Measurements from ENCODE around the gene OR1E2. TPM values are rescaled to one million over a fixed set of nuclear protein-coding genes. Genes with fewer than 3 reads are reported as not detected.
"Not testable (repeated sequence)": the region's sequence is repeated elsewhere in the genome, so short reads cannot be mapped to it uniquely, and the experiment has no call there.

Gene OR1E2
- total RNA-seq, 1 experiment from 2014 or later, result not detected

DNA sequence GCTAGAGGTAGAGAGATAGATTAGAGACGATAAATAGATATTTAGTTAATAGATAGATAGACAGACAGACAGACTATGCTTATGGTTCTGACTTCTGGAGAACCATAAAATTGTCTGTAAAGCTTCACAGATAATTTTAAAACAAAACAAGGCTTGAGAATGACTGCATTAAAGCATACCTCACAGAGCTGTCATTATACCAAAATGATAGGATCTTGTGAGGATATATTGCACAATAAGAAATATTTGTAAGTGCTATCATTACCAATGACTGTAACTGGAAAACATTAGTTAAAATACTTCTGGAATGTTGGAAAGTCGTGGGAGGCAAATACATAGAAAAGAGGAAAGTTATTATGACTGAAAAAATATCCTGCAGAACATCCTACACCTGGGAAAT is 31.9 kb downstream of the OR1E2 start:
- no peak for DNase-seq (ENCODE audit: low spot score)
- in situ Hi-C loops (cut with HindIII; ENCODE audit: low sequenced_read_pairs), result no loop called here

DNA sequence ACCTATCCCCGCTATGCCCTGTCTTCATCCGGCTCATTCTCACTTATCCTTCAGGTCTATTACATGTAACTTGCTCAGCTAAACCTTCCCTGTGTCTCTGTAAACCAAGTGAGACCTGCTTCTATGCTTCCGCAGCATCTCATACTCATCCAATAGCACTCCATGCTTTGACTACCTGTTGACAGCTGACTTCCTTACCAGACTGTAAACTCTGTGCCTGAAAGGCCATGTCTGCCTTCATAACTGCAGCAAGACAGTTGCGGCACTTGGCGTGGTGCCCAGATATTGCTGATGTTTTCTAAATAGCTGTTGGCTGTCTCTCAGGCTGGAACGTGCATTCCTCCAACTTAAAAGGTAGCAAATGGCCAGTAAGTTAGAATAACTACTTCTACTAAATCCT is 33.6 kb downstream of the OR1E2 start:
- in situ Hi-C loops (cut with HindIII; ENCODE audit: low sequenced_read_pairs), result no loop called here
- DNase-seq (ENCODE audit: low spot score), result no peak

DNA sequence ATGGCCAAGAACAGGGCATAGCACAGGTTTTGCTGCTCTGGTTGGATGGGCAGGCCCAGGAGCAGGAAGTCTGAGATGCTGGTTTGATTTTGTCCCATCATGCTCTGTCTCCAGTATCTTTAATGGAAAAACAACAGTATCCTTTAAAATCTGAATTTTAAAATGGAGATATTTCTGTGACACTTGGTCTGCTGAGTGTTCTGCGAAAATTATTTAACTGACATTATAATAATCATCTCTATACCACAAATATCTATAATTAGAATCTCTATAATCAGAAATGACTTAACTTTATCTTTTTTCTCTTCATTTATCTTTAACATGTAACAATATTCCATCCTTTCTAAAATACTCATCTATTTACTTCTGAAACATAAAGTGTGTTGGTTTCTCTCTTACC is 35.3 kb downstream of the OR1E2 start, which contains the start of gene OR1E1:
OR1E1 (minus strand) TSS at position 101 of the 400 bp plus-strand sequence; CDS start at position 101, 0 bp downstream.
- DNase-seq (ENCODE audit: low spot score), result no peak
- in situ Hi-C loops (cut with HindIII; ENCODE audit: low sequenced_read_pairs), result no loop called here

DNA sequence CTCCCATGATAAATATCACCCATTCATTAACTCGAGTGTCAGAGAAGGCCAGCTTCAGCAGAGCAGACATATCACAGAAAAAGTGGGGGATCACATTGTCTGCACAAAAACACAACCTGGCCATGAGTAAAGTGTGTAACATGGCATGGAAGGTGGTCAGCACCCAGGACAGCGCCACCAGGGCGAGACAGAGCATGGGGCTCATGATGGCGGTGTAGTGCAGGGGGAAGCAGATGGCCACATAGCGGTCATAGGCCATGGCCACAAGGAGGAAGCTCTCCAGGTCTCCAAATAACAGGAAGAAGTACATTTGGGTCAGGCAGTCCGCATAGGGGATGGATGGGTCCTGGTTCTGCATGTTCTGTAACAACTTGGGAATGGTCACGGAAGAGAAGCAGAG is 35.8 kb downstream of the OR1E2 start:
- DNase-seq (ENCODE audit: low spot score); in situ Hi-C loops (cut with HindIII; ENCODE audit: low sequenced_read_pairs): not testable (repeated sequence)

DNA sequence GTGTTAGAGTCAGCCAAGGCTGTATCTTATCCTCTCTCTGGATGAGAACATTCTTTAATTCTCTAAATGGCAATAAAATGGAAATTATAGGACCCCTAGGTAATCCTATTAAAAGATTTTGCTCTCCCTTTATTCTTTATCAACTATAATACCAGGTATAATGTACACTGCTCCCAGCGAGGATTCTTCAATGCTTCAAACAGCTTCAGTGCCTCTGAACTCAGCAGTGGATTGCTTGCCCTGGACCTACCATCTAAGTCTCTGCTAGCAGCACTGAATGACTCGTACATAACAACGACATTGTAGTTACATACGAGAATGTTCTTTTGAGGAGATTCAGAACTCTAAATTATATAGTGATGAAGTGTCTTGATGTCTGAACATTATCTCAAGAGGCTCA is 43.9 kb downstream of the OR1E2 start:
- in situ Hi-C loops (cut with HindIII; ENCODE audit: low sequenced_read_pairs), result no loop called here
- no peak for DNase-seq (ENCODE audit: low spot score)

DNA sequence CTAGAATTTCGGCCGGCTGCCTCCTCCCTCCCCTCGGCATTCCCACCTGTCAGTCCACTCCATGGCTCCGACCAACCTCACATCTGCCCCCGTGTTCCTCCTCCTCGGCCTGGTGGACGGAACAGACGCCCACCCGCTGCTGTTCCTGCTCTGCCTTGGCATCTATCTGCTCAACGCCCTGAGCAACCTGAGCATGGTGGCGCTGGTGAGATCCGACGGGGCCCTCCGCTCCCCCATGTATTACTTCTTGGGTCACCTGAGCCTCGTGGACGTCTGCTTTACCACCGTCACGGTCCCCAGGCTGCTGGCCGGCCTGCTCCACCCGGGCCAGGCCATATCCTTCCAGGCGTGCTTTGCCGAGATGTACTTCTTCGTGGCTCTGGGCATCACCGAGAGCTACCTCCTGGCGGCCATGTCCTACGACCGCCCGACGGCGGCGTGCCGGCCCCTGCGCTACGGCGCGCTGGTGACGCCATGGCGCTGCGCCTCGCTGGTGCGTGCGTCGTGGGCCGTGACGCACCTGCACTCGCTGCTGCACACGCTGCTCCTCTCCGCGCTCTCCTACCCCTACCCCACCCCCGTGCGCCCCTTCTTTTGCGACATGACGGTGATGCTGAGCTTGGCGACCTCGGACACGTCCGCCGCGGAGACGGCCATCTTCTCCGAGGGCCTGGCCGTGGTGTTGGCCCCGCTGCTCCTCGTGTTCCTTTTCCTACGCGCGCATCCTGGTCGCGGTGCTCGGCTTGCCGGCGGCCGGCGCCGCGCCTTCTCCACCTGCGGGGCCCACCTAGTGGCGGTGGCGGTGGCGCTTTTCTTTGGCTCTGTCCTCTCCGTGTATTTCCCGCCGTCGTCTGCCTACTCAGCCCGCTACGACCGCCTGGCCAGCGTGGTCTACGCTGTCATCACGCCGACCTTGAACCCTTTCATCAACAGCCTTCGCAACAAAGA is 47.5 kb downstream of the OR1E2 start, which contains the start of gene OR3A2:
OR3A2 (minus strand) TSS at position 440 of the 948 bp plus-strand sequence.
- in situ Hi-C loops (cut with HindIII; ENCODE audit: low sequenced_read_pairs), result no loop called here

More for the DNA sequence above, 47.5 kb downstream of the OR1E2 start, which contains the start of gene OR3A2:
- no peak for DNase-seq (ENCODE audit: low spot score)

Other genes starting within 250 kb of the OR1E2 start
- gene OR1A2, start 236.3 kb downstream of the OR1E2 start, total RNA-seq (2014; rRNA removed; shearing (Covaris generic)), result not detected in 2 replicates
- not detected in 2 replicates for gene OR1A1, start 226.2 kb downstream of the OR1E2 start, total RNA-seq (2014; rRNA removed; shearing (Covaris generic))
- not detected in 2 replicates for gene OR3A1, start 135.5 kb downstream of the OR1E2 start, total RNA-seq (2014; rRNA removed; shearing (Covaris generic))
- not detected in 2 replicates for gene OR3A2, start 47.5 kb downstream of the OR1E2 start, total RNA-seq (2014; rRNA removed; shearing (Covaris generic))
- gene OR1E1, start 35.4 kb downstream of the OR1E2 start, total RNA-seq (2014; rRNA removed; shearing (Covaris generic)), result not detected in 2 replicates
- not detected in 2 replicates for gene OR3A3, start 22.5 kb downstream of the OR1E2 start, total RNA-seq (2014; rRNA removed; shearing (Covaris generic))
- gene SPATA22, start 38.0 kb upstream of the OR1E2 start, total RNA-seq (2014; rRNA removed; shearing (Covaris generic)), result not detected in 2 replicates
- not detected in 2 replicates for gene ASPA, start 42.2 kb upstream of the OR1E2 start, total RNA-seq (2014; rRNA removed; shearing (Covaris generic))
- 0.25 and 0.61 TPM in 2 replicates for gene TRPV3, start 124.0 kb upstream of the OR1E2 start, total RNA-seq (2014; rRNA removed; shearing (Covaris generic))
- 0.86 and 1.2 TPM in 2 replicates for gene TRPV1, start 175.6 kb upstream of the OR1E2 start, total RNA-seq (2014; rRNA removed; shearing (Covaris generic))
- 37.8 and 41.2 TPM in 2 replicates for gene SHPK, start 202.4 kb upstream of the OR1E2 start, total RNA-seq (2014; rRNA removed; shearing (Covaris generic))
- gene CTNS, start 202.9 kb upstream of the OR1E2 start, total RNA-seq (2014; rRNA removed; shearing (Covaris generic)), result 22.2 and 28.2 TPM in 2 replicates
- 111 and 146 TPM in 2 replicates for gene TAX1BP3, start 234.7 kb upstream of the OR1E2 start, total RNA-seq (2014; rRNA removed; shearing (Covaris generic))
- gene EMC6, start 235.0 kb upstream of the OR1E2 start, total RNA-seq (2014; rRNA removed; shearing (Covaris generic)), result 101 and 105 TPM in 2 replicates